K562 (cell line): ENCODE measurements around the gene PVALEF. TPM values are rescaled to one million over a fixed set of nuclear protein-coding genes. Genes with fewer than 3 reads are reported as not detected.

Source experiments
- ATAC-seq: fragments of 200-7000 bp; cut with Tn5 transposase; 3 replicates; pipeline ENCODE4 v1.9.1; 2020; ENCODE audit warnings: moderate library complexity
- BruUV-seq: library from RNA; stranded (reverse); fragments of 400-500 nt; replicated peaks from 2 replicates; lab custom pipeline; 2021; lab: Mats Ljungman, UMichigan
- CTCF ChIA-PET: fragments of 300-600 bp; formaldehyde crosslinking; extraction: SDS; loops from one replicate; lab custom pipeline; 2021; ENCODE audit warnings: low intra/inter-chr PET ratio; lab: Yijun Ruan, JAX
- POLR2A ChIA-PET: fragments of 300-600, 350-650 bp; sonication (Branson Sonifier 250); formaldehyde crosslinking; extraction: SDS; loops from one replicate; lab custom pipeline; 2021; ENCODE audit warnings: antibody characterized with exemption, inconsistent platforms; lab: Yijun Ruan, JAX
- DNase-seq, 4 experiments: peaks; one replicate each; pipeline versions ENCODE4 v3.0.0 to v3.0.0-alpha.2; 2011 to 2018; ENCODE audit warnings: low spot score in 3 of 4, mixed read lengths in 3 of 4; ENCODE audit errors: extremely low read depth in 1 of 4
- FAIRE-seq: peaks from 2 replicates; lab custom pipeline; 2011; peaks lifted over from hg19 to GRCh38; lab: Jason Lieb, UNC
- H2AFZ ChIP-seq: 2 replicates; pipeline ENCODE4 v1.6.0; 2011; ENCODE audit warnings: low read depth, low read length, control low read depth, inconsistent platforms
- H3K27ac ChIP-seq: fragments of 200-600 bp; 3 replicates; pipeline ENCODE4 v1.8.0; 2011; ENCODE audit warnings: low read depth, mild to moderate bottlenecking, control low read depth, inconsistent platforms, low read length, moderate library complexity, mixed read lengths; ENCODE audit errors: extremely low read depth
- H3K27me3 ChIP-seq, 2 experiments: fragments of 300-600 bp in 1 of 2; 2 replicates in 1 of 2; 3 replicates in 1 of 2; pipeline versions ENCODE4 v1.6.0 to v1.8.0; 2011; ENCODE audit warnings: inconsistent platforms in 2 of 2, low read length in 2 of 2, mild to moderate bottlenecking in 1 of 2, mixed read lengths in 1 of 2, moderate library complexity in 1 of 2; ENCODE audit not compliant: control insufficient read depth in 2 of 2, insufficient read depth in 2 of 2
- H3K36me3 ChIP-seq: fragments of 300-600 bp; 3 replicates; pipeline ENCODE4 v1.8.0; 2011; ENCODE audit warnings: mild to moderate bottlenecking, low read length, inconsistent platforms; ENCODE audit not compliant: control insufficient read depth, insufficient read depth
- H3K4me1 ChIP-seq, 2 experiments: fragments of 200-600 bp in 1 of 2; replicated peaks in 1 of 2; 2 replicates in 1 of 2; 3 replicates in 1 of 2; pipeline versions ENCODE4 v1.5.1 to v1.8.0; 2011; ENCODE audit warnings: inconsistent platforms in 2 of 2, low read length in 2 of 2, mild to moderate bottlenecking in 1 of 2, mixed read lengths in 1 of 2, moderate library complexity in 1 of 2; ENCODE audit not compliant: control insufficient read depth in 2 of 2, insufficient read depth in 2 of 2
- H3K4me2 ChIP-seq: 2 replicates; pipeline ENCODE4 v1.6.1; 2011; ENCODE audit warnings: low read length, control low read depth, inconsistent platforms, mixed read lengths; ENCODE audit not compliant: insufficient read depth
- H3K4me3 ChIP-seq: fragments of 200-600 bp; sonication (generic), shearing (Covaris generic); 2 replicates; pipeline ENCODE4 v1.5.1; 2016; ENCODE audit warnings: control low read depth, inconsistent platforms
- H3K79me2 ChIP-seq: fragments of 200-600 bp; 3 replicates; pipeline ENCODE4 v1.8.0; 2011; ENCODE audit warnings: low read length, inconsistent platforms; ENCODE audit not compliant: control insufficient read depth, insufficient read depth
- H3K9ac ChIP-seq, 2 experiments: 2 replicates each; pipeline versions ENCODE4 v1.6.0 to v1.6.1; 2011; ENCODE audit warnings: low read depth in 2 of 2, low read length in 2 of 2, control low read depth in 1 of 2, inconsistent platforms in 1 of 2, mild to moderate bottlenecking in 1 of 2, mixed read lengths in 1 of 2; ENCODE audit not compliant: insufficient read depth in 1 of 2
- H3K9me1 ChIP-seq: one replicate; pipeline ENCODE4 v1.6.0; 2011; ENCODE audit warnings: inconsistent platforms, mild to moderate bottlenecking, low read length, moderate library complexity; ENCODE audit not compliant: control insufficient read depth, insufficient read depth
- H3K9me3 ChIP-seq: replicated peaks from 2 replicates; pipeline ENCODE4 v1.5.1; 2011; ENCODE audit warnings: low read depth, low read length, inconsistent platforms; ENCODE audit not compliant: control insufficient read depth, insufficient read depth
- H4K20me1 ChIP-seq: replicated peaks from 2 replicates; pipeline ENCODE4 v1.6.1; 2011; ENCODE audit warnings: low read length, inconsistent platforms, mixed read lengths; ENCODE audit not compliant: control insufficient read depth, insufficient read depth
- DACH1 ChIP-seq: fragments of 450-650 bp; IDR thresholded peaks from 2 replicates; pipeline ENCODE4 v1.6.1; 2018; ENCODE audit not compliant: partially characterized antibody
- FOXM1 ChIP-seq, 2 experiments: fragments of 450-650 bp in 1 of 2; sonication (generic) in 1 of 2; formaldehyde crosslinking in 1 of 2; IDR thresholded peaks; 2 replicates each; pipeline versions ENCODE4 v1.6.1 to v1.9.0; 2017 to 2022; ENCODE audit warnings: low read depth in 2 of 2, mild to moderate bottlenecking in 2 of 2, missing genetic modification reagents in 1 of 2, moderate library complexity in 1 of 2
- NFRKB ChIP-seq: fragments of 450-650 bp; IDR thresholded peaks from 2 replicates; pipeline ENCODE4 v1.6.1; 2016; ENCODE audit warnings: low read depth
- POLR2G ChIP-seq: fragments of 200-400 bp; formaldehyde crosslinking; IDR thresholded peaks from 2 replicates; pipeline ENCODE4 v1.6.1; 2017; ENCODE audit warnings: low read depth, mild to moderate bottlenecking, antibody characterized with exemption, low read length, moderate library complexity
- TCF7 ChIP-seq: sonication (generic); IDR thresholded peaks from 2 replicates; pipeline ENCODE4 v1.6.1; 2016; ENCODE audit warnings: antibody characterized with exemption, borderline replicate concordance
- WGBS: fragments of 100-300 bp; shearing (Covaris generic); methylation state at CpG from one replicate; pipeline ENCODE4 v1.1.6; 2016; ENCODE audit warnings: low coverage, mixed read lengths; ENCODE audit not compliant: insufficient coverage; ENCODE audit errors: missing lambda C conversion rate; 5-methylcytosine and 5-hydroxymethylcytosine counted together
- in situ Hi-C: fragments of 300-500 bp; cut with MboI; formaldehyde crosslinking; loops from 4 replicates; pipeline ENCODE4 v1.15.0; 2018; ENCODE audit warnings: inconsistent platforms, mixed read lengths
- intact Hi-C: fragments of 100-400 bp; cut with micrococcal nuclease; formaldehyde crosslinking; loops from 2 replicates; pipeline ENCODE4 v1.14.2; 2022
- polyA plus RNA-seq, 8 experiments: library from polyadenylated mRNA; depleted of rRNA in 4 of 8; stranded (reverse) in 5 of 8; unstranded in 3 of 8; fragments of >200 nt; fragmentation: Nextera tagmentation in 2 of 8; fragmentation: Illumina TruSeq in 1 of 8; extraction: Ambion mirVana in 2 of 8; extraction: Trizol in 1 of 8; gene quantifications; 2 replicates each; pipeline versions ENCODE4 v1.2.1 to v1.2.3, GENCODE V29; 2011 to 2014; ENCODE audit warnings: inconsistent platforms in 1 of 8, missing spikeins in 1 of 8
- total RNA-seq, 7 experiments: library from RNA; depleted of rRNA in 6 of 7; stranded (reverse); fragments of >200 nt in 6 of 7; fragmentation: Illumina TruSeq in 2 of 7; extraction: Trizol in 2 of 7; gene quantifications; 2 replicates each; pipeline versions ENCODE4 v1.2.1 to v1.2.3, GENCODE V29; 2011 to 2021; ENCODE audit warnings: low replicate concordance in 1 of 7
- TF ChIP-seq, protein P1 (sequence below): IDR thresholded peaks from 2 replicates; pipeline ENCODE4 v1.6.1; 2016; ENCODE audit warnings: missing genetic modification characterization, missing compliant biosample characterization

Gene PVALEF
- total and polyA plus RNA-seq, 9 of the 15 experiments (the other 6 are each of a cell fraction or from before 2014, with no cell fraction given) = not detected

DNA sequence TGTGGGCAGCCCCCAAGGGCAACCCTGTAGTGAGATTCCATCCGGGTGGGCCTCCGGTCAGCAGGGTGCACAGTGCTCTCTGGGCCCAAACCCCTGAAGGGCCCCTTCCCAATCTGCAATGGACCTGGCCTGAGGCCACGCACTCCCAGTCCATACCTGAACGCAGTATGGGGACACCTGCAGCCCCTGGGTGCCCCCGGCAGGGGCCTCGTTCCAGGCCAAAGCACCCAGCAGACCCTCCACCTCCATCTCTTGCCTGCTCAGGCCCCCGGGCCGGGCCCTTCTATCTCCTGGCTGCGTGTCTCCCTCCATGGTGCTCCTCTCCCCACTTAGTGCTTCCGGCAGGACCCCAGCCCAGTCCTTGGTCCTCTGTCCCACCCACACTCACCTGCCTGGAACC is 18.0 kb downstream of the PVALEF start:
- Histone ChIP-seq H3K36me3 (no peaks in the 10 kb centered on the region), H3K27ac (no peak overlapping the region), H3K4me1 (peaks cover 0 to 64% of the 10 kb centered on the region in 2 experiments; a peak in 2 of 5 replicates), H3K9me1 (no peaks in the 10 kb centered on the region), H2AFZ (no peak overlapping the region), H4K20me1 (no peaks in the 10 kb centered on the region; the same call in 1 of the 2 replicates), H3K9ac (no peak overlapping the region; a peak in 1 of 4 replicates), H3K27me3 (peaks cover 16 to 51% of the 10 kb centered on the region in 2 experiments; a peak in 4 of 5 replicates), H3K9me3 (no peaks in the 10 kb centered on the region), H3K4me2 (no peak overlapping the region), H3K79me2 (no peaks in the 10 kb centered on the region), H3K4me3 (no peak overlapping the region)
- no TSS peak for BruUV-seq
- ATAC-seq = no peak
- WGBS = 28% methylated on average over 10 of the region's 10 CpGs
- ChIA-PET POLR2A (no interaction called here), CTCF (no interaction called here)
- intact Hi-C loops (no loop called here), in situ Hi-C loops (no loop called here)
- no peak for FAIRE-seq
- no peak for DNase-seq
- TF ChIP-seq POLR2G (peak; percentile 26; the same call in 1 of the 2 replicates), TCF7 (no peak), FOXM1 (IDR thresholded peaks at IDR 0.05; ENCODE audit: low read depth) (no peak), FOXM1 (CRISPR knock-in tag; IDR thresholded peaks at IDR 0.05; ENCODE audit: low read depth) (no peak), NFRKB (no peak), DACH1 (no peak)
- TF ChIP-seq, protein P1, sequence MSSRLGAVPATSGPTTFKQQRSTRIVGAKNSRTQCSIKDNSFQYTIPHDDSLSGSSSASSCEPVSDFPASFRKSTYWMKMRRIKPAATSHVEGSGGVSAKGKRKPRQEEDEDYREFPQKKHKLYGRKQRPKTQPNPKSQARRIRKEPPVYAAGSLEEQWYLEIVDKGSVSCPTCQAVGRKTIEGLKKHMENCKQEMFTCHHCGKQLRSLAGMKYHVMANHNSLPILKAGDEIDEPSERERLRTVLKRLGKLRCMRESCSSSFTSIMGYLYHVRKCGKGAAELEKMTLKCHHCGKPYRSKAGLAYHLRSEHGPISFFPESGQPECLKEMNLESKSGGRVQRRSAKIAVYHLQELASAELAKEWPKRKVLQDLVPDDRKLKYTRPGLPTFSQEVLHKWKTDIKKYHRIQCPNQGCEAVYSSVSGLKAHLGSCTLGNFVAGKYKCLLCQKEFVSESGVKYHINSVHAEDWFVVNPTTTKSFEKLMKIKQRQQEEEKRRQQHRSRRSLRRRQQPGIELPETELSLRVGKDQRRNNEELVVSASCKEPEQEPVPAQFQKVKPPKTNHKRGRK = no peak
